Stimulated activated CD4-positive, alpha-beta T cell treated with anti-CD3 and anti-CD28 coated beads, Interleukin-1b, Interleukin-23, amount 100 ng/mL, for 48 hours (primary cell): ENCODE results near the gene KRT39.

Experiments used
- DNase-seq: peaks from one replicate; pipeline ENCODE4 v3.0.0-alpha.2; 2020

The KRT39 gene

DNA sequence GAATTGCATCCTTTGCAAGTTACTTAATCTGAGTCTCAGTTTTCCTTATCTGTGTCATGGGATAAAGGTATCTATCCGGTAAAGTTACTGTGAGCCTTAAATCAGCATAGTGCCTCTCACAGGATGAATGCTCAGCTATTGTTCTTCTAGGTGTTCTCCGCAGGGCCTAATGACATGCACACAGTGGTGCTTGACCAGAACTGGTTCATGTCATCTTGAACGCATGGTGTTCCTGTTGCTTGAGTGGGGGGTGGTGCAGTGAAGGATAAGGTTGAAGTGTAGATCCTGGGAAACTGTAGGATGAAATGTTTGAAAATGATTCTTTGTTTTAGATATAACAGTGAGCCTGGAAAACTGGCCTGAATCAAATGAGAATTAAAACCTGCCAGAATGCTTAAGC is 13.4 kb upstream of the KRT39 start:
- DNase-seq = no peak

DNA sequence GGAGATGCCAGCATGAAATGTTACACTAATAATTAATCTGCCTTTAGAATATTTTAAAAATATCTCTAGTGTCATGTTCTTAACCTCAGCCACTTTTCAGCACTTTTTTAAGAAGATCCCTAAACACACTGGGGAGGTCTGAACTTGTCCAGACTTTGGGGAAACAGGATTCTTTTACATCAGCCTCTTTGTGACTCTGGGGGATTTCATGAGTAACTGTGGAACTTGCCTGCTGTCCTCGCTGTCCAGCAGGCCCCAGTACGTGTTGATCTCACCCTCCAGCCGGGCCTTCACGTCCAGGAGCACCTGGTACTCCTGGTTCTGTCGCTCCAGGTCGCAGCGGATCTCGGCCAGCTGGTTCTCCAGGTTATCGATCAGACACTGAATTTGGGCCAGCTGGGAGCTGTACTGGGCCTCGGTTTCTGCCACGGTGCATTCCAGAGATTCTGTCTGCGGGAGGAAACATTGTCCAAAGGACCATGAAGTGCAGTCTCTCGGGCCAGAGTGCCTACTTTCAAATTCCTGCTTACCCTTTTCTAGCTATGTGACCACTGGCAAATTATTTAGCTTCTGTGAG is 11.9 kb upstream of the KRT39 start:
- no peak for DNase-seq

DNA sequence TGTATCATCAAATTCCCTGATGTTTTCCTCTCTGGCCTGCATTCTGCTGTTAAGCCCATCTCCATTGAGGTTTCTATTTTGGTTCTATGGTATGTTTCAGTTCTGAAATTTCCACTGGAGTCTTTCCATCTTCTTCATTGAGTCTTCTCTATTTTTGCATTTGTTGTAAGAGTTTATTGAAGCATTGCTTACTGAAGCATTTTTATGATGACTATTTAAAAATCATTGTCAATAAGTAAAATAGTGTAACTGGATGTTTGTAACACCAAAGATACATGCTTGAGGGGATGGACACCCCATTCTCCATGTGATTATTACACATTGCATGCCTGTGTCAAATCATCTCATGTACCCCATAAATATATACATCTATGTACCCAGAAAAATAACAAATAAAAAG is 8.8 kb upstream of the KRT39 start:
- no peak for DNase-seq

DNA sequence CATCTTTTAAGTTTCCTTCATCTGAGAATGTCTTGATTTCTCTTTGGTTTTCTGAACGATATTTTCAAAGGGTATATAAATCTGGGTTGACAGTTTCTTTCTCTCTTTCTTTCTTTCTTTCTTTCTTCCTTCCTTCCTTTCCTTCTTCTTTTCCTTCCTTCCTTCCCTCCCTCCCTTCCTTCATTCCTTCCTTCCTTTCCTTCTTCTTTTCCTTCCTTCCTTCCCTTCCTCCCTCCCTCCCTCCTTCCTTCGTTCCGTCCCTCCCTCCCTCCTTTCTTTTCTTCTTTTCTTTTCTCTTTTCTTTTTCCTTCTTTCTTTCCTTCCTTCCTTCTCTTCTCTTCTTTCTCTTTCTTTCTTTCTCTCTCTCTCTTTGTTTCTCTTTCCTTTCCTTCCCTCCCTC is 7.6 kb upstream of the KRT39 start:
- no peak for DNase-seq

DNA sequence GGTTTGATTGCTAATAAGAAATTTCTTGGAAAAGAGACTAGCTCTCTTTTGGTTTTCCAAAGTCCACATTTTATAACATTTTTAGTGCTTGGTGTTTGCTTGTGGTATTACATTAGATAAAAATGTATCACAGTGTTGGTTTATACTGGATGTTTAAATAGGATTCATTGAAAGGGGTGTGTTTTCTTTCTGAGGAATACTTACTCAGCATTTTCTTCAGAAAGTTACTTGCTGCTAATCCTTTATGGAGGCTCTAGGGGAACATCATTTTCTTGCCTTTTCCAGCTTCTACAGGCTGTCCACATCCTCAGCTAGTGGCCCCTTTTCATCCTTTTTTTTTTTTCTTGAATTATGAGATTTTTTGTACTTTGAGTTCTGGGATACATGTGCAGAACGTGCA is 834 bp upstream of the KRT39 start:
- DNase-seq = no peak

DNA sequence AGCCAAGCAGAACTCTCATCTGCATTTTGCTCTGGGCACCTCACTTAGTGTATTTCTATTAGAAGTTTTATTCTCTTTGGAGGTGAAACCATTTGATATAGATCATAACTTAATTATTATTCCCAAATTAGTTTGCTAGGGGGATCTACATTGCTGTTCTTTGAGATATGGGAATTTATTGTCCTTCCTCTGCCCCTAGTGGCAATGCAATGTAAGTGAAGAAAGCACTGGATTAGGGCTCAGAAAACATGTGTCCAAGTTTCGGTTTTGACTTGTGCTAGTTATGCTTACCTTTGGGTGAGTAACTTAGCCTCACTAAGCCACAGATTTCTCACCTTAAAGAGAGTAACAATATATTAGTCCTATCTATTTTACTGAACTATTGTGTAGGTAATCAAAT is 2.9 kb downstream of the KRT39 start:
- DNase-seq = no peak

DNA sequence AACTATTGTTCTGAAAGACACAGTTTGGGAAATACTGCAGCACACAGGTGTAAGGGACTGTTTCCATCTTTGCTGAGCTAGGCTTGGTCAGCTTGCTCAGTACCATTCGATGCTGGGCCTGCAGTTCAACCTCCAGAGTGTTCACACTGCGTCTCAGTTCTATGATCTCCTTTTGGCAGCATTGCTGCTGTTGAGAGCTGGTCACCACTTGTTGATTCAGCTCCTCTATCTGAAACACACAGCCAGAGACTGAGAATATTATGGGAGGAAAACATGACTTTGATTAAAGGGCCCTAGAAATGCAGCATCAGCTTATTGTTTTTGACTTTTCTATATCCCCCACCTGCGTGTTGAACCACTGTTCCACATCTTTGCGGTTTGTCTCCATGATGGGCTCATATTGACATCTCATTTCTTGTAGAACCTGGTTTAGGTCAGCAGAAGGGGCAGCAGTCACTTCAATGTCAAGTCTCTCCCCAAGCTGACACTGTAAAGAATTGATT is 4.6 kb downstream of the KRT39 start:
- no peak for DNase-seq

DNA sequence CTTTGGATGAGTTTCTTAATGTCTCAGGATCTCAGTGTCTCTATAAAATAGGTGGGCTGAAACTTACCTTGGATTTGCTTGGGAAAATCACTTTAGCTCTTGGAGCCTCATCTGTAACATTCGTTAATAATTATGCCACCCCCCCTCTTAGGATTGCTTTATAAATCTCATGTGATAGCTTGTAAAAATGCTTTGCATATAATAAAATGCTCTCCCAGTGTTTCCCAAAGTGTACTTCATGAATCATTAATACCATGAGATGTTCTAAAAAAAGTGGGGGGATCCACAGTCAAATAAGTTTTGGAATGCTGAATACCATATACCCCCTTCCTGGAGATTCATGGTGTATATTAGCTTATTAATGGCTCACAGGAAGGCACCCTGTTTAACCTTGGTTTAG is 5.2 kb downstream of the KRT39 start:
- DNase-seq = no peak

DNA sequence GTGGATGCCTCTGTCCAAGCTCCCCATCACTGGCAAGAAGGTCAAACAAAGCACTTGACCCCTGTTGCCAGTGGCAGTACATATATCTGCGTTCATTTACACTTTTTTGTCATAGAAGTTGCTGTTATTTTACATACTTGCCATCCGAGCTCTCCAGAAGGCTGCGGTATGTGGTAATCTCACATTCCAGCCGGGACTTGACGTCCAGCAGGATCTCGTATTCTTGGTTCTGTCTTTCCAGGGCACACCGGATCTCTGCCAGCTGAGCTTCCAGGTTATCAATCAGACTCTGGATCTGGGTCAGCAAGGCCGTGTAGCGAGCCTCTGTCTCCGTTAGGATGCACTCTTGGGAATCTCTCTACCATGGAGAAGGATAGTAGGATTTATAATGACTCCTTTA is 6.6 kb downstream of the KRT39 start:
- no peak for DNase-seq

DNA sequence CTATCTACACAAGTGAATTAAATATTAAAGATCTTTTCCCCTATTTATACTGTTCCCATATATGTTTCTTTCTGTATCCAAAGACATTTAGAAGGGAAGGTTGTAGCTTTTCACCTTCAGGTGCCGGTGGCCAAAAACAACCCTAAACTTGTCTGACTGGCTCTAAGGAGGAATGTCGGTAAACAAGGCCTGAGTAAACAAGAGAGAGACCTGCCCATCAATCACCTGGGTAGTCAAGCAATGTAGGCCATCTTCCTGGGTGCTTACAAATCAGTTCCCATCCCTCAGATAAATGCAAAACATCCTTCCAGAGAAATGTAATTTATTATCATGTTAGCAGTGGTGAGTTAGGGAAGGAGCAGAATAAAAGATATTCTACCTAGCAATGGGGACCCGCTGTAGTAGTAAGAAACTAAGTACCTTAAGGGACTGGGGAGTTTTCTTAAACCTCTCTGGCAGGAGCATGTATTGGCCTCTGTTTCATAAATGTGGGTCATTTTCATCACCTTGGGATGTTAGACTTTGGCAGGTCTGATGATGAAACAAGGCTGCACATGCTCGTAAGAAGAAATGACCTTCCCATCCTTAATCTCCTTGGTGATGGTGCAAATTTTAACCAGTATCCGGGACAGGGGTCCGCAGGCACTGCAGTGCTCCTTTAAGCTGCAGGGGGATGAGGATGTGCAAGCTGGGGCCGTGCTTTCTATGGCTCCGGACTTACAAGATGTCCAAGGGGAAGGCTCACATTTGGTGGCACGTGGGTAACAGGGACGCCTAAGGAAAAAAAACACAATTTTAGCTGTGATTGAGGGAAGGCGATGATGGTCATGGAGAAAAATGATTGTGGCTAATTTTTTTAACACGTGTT is 8.4 kb downstream of the KRT39 start:
- DNase-seq = no peak

DNA sequence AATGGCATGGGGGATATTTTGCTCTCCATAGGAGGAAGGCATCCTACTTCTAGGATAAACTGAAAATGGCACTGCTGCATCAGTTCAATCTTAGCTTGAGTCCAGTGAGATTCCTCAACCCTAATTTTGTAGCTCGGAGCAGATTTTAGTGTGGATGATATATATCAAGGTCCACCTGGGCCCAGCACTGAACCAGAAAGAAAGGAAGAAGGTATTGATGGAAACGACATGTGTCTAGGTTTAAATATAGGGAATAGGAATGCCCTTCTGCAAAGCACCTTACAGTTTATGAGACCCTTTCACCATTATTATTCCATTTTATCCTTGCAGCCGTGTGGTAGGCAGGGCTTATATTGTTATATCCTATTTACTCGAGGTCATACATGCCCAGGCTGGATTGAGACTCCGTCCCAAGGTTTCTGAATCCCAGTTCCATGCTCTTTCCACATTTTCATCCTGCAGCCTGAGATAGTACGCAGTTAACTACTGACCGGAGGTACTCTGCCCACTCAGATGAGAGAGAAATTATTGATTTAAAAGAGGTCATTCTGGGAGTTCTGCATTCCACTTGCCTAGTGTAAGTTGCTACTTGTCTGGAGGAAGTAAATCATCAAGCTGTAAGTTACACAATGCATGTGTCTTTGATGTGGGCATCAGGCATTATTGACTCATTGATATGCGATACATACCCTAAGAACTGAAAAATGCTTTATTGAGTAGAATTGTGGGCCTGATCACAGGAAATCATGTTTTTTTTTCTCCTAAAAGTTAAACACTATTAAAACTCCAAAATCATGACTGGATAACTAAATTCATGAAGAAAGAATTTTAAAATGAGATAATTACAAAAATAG is 10.1 kb downstream of the KRT39 start:
- DNase-seq = no peak

DNA sequence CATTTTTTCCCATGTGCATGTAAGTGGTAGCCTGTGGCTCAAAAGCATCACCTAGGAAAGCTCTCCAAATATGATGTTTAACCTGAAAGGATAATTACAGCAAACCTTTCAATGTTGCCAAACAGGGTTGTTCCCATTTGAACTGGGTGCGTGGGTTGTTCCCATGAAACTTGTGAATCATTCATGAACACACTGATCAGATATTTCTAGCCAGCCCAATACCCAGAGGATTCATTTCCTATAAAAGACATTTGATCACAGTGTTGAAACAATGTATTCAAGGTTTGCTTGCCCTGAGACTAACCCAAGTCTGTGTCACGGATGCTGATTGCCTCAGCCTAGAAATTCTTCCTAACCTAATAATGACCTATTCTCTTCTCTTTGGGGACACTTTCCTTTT is 12.9 kb downstream of the KRT39 start:
- peak; percentile 21 for DNase-seq

DNA sequence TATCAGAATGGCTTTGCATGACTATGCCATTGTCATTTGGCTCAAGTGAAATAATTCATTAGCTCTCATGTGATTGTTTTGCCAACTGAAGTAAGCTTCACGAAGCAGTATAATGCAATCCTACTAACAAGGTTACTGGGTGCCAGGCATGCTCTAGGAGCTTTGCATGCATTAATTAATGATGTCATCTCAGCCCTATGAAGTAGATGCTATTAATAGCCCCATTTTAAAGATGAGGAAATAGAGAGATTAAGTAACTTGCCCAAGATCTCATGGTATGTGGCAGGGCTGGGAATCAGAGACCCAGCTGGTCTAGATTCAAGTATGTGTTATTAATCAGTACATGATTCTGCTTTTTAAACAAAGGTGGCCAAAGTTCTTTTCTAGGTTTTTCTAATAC is 14.1 kb downstream of the KRT39 start:
- no peak for DNase-seq

DNA sequence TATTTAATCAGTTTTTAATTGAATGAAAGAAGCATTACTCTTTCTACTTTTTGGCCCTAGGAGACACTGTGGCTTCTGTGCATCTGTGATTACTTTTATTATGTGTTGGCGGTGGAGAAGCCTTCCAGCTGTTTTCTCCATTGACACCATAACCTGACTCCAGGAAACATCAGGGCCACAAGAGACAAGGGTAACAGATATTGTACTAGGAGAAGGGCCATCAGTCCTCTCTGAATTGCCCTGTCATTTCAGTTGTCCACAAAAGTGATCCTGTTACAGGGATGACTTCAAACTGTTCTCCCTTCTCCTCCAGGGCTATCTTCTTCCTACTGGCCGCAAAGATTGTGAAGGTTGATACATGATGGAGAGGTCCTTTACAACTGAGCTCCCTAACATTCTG is 14.6 kb downstream of the KRT39 start:
- DNase-seq = no peak

DNA sequence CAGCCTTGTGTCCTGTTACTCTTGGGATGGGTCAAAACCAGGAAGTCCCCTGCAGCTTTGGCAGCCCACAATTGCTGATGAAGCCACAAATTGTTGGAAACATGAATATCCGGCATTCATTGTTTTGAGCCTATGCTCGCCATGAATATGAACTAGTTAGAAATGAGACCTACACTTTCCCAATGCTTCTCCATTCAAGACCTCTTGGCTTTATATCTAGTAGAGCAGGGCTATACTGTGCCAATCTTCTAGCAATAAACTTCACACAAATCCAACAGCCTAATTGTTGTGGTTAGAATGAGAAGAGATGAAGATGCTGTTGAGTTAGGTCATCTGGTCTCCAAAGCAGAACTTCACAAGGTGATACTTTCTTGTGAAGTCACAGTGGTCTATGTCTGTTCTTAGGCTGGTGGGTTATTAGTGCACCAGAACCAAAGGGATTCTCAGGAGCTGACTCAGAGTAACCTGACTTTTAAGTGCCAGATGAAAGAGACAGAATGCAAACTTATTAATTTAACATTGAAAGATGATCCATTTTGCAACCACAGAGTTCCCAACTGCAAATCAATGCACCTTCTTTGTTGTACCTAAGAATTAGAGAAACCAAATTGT is 15.6 kb downstream of the KRT39 start:
- DNase-seq = no peak

DNA sequence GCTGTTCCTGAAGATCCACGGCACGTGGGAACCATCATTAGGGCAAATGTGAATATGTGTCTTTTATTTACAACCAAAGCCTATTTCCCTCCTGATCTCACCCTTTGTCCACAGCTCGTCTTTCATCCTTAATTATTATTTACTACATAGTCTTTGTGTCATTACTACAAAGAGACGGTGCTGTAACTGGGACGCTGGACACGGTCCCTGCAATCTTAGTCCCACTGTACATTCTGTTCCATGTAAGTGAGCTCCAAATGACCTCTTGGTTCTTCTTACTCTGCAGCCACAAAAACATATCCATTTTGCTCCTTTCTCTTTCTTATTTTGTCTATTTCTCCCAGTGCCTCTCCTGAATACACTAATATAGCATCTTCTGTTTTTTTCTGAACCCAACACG is 16.6 kb downstream of the KRT39 start:
- DNase-seq = no peak

DNA sequence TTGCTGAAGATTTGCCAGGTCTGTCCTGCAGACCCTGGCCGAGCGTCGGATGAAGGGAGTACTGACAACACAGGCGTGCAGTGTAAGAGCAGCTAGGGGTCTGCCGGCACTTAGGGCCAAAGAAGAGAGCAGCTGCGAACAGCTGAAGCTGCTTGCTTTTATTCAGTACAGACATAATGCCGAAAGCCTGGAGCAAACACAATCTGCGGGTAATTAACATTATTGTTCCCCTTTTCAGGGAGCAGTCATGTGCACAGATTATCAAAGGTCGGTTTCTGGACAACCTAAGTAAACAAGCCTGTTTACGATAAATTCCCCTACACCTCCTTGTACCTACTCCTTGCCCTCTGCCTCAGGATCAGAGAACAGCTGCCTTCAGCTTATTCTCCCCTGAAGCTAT is 17.3 kb downstream of the KRT39 start:
- DNase-seq = no peak

DNA sequence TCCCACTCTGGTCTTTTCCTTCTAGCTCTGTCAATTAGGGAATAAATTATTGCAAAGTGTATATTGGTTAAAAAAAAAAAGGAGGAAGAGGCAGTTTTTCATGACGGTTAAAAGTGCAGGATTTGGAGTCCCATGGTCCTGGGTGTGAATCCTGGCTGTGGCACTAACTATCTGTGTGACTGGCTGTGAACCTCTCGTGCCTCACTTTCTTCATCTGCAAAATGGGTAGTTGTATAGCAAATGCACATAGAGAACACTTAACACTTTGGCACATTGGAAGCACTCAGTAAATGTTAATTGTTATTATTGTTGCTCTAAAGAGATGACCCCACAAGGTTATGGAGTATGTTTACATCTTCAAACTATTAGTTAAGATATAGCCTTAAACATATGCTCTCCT is 18.8 kb downstream of the KRT39 start:
- DNase-seq = no peak

DNA sequence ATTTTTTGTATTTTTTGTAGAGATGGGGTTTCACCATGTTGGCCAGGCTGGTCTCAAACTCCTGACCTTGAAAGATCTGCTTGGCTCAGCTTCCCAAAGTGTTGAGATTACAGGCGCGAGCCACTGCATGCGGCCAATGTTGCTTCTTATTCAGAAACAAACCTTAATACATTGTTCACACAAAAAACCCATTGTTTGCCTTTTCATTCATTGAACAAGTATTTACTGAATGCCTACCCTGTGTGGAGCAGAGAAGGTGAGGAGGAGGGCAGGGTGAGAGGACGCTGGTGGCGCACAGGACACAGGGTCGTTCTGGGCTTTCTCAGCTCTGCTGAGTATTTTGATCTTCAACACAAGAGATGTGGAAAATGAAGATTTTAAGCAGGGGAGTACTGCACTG is 21.3 kb downstream of the KRT39 start:
- no peak for DNase-seq

DNA sequence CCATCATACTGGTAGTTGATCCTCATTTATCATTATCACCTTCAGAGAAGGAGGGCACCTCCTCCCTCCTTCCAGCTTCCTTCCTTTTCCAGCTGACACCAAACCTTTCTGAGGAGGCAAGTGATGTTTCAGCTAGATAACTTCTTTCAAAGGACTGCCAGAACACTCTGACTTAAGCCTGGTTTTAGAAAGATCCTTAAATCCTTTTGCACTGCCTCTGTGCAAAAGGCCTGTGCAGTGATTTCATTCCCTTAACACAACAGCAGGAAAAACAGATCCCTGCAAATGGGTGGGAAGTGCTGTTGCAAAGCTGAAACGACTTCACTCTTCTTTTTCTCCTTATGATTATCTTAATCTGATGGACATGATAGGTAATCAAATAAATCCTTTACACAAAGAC is 22.2 kb downstream of the KRT39 start:
- DNase-seq = no peak

DNA sequence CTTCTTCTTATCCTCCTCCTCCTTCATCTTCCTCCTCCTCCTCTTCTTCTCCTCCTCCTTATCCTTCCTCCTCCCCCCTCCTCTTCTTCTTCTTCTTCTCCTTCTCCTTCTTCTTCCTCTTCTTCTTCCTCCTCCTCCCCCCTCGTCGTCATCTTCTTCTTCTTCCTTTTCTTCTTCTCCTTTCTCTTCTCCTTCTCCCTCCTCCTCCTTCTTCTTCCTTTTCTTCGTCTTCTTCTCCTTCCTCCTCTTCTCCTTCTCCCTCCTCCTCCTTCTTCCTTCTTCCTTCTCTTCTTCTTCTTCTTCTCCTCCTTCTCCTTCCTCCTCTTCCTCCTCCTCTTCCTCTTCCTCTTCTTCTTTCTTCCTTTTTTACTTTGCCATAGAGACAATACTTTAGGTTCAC is 24.2 kb downstream of the KRT39 start:
- DNase-seq = no peak

DNA sequence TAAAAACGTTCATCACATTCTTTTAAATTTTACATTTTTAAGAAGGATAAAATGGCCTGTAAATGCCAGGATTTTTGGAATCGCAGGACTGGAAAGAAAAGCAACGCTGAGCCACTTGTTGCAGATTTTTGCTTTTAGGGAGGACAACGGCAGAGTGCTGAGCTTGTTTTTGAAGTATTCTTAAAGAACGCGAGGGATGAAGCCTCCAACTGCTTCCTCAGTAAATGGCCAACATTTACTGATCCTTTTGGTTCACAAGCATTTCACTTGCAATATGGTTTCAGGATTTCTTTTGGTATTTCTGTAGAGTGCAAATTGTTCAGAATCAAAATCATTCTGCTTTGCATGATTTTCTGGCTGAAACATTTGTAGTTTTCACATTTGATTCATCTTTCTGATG is 26.5 kb downstream of the KRT39 start:
- no peak for DNase-seq

DNA sequence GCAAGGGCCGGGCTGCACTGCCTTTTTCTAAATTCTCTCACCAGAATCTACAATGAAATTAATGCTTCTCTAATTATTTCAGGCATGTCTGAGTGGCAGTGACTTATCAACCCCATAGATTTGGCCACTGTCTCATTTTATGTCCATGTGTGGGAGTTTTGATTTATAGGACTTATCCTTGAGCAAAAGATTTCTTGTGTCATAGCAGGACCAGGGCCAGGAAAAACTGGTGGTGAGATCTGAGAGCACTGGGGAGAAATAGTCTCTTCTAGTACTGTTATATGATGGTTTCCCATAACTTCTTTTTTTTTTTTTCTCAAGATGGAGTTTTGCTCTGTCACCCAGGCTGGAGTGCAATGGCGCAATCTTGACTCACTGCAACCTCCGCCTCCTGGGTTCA is 27.8 kb downstream of the KRT39 start:
- no peak for DNase-seq
